Superior temporal gyrus (tissue), 1 donor: ENCODE results near the gene PAFAH1B2.

Source experiments
- DNase-seq: peaks from one replicate; pipeline ENCODE4 v3.0.0-alpha.2; 2016; ENCODE audit errors: extremely low spot score

The PAFAH1B2 gene

GRCh38 chr11:117220568-117220967 lies 76.5 kb downstream of the PAFAH1B2 start:
- peak; percentile 33 for DNase-seq

- DNase-seq, result peak; percentile 21
These were observed 77.1 kb downstream of the PAFAH1B2 start for GRCh38 chr11:117220999-117221774.

GRCh38 chr11:117221775-117222517 lies 77.9 kb downstream of the PAFAH1B2 start:
- no peak for DNase-seq

DNA sequence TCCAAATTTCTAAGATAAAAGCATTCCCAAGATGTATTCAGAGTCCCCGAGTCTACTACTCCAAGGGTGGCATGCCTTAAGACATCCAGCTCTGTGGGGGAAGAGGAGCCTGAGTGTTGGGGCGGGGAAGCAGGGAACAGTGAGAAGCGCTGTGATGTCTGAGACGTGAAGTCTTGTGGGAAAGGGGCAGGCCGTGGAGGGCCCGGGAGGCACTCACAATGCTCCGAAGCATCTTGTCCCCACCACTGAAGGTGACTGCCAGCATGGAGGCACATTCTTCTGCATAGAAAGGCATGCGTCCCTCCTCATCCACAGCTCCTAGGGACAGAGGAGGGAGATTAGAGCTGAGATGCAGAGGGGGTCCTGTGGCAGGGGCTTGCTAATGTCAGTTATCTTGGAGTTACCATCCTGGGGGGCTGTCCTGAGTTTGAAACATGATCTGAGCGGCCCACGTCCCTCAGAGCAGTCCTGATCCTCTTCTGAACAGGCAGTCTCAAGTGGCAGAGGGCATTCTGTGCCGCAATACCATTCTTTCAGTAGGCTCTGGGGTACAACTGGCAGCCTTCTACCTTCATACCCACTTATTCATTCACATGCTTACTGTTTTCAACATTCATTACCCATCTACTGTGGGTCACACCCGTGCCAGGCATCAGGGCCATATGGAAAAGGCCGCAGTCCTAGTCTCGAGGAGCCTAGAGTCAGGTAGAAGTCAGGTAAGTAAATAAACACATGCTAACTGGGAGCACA lies 79.1 kb downstream of the PAFAH1B2 start:
- no peak for DNase-seq

DNA sequence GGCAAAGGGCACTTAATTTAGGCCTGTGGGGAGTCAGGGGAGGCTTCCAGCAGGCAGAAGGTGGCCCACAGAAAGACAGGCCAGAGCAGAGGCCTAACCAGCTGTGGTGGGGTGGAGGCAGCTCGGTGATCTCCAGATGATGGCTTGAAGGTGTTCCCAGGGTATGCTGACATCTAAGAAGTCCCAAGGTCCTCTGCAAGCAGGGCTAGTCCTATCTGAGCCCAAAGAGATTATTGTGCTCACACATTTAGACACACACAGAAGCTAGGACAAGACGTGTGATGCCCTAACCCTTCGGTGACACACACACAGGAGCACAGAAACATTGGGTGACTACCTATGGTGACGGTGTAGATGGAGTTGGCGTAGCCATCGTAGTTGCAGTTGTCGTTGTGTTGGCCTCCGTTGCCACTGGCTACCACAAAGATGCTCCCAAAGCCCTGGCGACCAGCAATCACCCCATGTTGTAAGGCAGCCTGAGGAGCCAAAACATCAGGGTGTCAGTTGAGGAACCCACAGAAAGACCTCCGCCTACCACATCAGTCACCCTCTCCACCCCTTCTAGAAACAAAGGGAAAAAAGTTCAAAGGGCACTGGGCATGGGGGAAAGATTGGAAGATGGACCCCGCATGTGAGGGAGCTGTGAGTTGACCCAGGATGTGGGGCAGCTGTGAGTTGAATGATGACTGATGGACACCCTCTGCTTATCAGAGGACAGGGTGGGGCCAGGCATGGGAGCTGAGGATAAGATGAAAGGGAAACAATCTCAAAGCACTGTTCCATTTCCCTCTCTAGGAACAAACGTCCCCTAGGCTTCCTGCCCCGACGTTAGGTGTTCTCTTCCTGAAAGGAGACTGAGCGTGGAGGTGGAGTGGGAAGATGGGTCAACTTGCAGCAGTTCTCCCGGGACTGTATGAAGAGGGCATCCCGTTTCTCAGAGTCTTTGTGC lies 79.9 kb downstream of the PAFAH1B2 start:
- DNase-seq, result no peak

GRCh38 chr11:117225553-117226170 lies 81.6 kb downstream of the PAFAH1B2 start:
- no peak for DNase-seq
